ENCODE data around the gene PLCD1. TPM values are rescaled to one million over a fixed set of nuclear protein-coding genes. Genes with fewer than 3 reads are reported as not detected.

PLCD1 gene
- total RNA-seq, 1 experiment from 2014 or later, result 22.2 TPM

- DNase-seq, result no peak
- peaks cover 3% of the 10 kb centered on the region for H3K36me3 ChIP-seq (replicated peaks; ENCODE audit: control insufficient read depth, insufficient read depth, low read length)
- H3K4me3 ChIP-seq (ENCODE audit: insufficient read depth, low read depth, low read length), result no peak overlapping the region
- H3K27me3 ChIP-seq (ENCODE audit: control insufficient read depth, insufficient read depth, low read length), result no peaks in the 10 kb centered on the region
These were observed 61.2 kb downstream of the PLCD1 start for GRCh38 chr3:37968199-37968598.

GRCh38 chr3:37967260-37967881, 62.1 kb downstream of the PLCD1 start:
- H3K27me3 ChIP-seq (ENCODE audit: control insufficient read depth, insufficient read depth, low read length), result no peaks in the 10 kb centered on the region
- no peak overlapping the region for H3K4me3 ChIP-seq (ENCODE audit: insufficient read depth, low read depth, low read length)
- DNase-seq, result peak; percentile 88
- H3K36me3 ChIP-seq (replicated peaks; ENCODE audit: control insufficient read depth, insufficient read depth, low read length), result peaks cover 3% of the 10 kb centered on the region

GRCh38 chr3:37964716-37965115, 64.7 kb downstream of the PLCD1 start:
- no peaks in the 10 kb centered on the region for H3K27me3 ChIP-seq (ENCODE audit: control insufficient read depth, insufficient read depth, low read length)
- DNase-seq, result no peak
- no peaks in the 10 kb centered on the region; the same call in 1 of the 2 replicates for H3K36me3 ChIP-seq (replicated peaks; ENCODE audit: control insufficient read depth, insufficient read depth, low read length)
- H3K4me3 ChIP-seq (ENCODE audit: insufficient read depth, low read depth, low read length), result no peak overlapping the region

GRCh38 chr3:37964146-37964545, 65.3 kb downstream of the PLCD1 start:
- Histone ChIP-seq H3K27me3 (ENCODE audit: control insufficient read depth, insufficient read depth, low read length) (no peaks in the 10 kb centered on the region), H3K36me3 (replicated peaks; ENCODE audit: control insufficient read depth, insufficient read depth, low read length) (no peaks in the 10 kb centered on the region; the same call in 1 of the 2 replicates), H3K4me3 (ENCODE audit: insufficient read depth, low read depth, low read length) (no peak overlapping the region)
- no peak for DNase-seq

GRCh38 chr3:37963635-37964034, 65.8 kb downstream of the PLCD1 start:
- no peak for DNase-seq
- Histone ChIP-seq H3K36me3 (replicated peaks; ENCODE audit: control insufficient read depth, insufficient read depth, low read length) (no peaks in the 10 kb centered on the region), H3K27me3 (ENCODE audit: control insufficient read depth, insufficient read depth, low read length) (no peaks in the 10 kb centered on the region), H3K4me3 (ENCODE audit: insufficient read depth, low read depth, low read length) (no peak overlapping the region)

- no peak for DNase-seq
- Histone ChIP-seq H3K36me3 (replicated peaks; ENCODE audit: control insufficient read depth, insufficient read depth, low read length) (no peaks in the 10 kb centered on the region), H3K4me3 (ENCODE audit: insufficient read depth, low read depth, low read length) (no peak overlapping the region), H3K27me3 (ENCODE audit: control insufficient read depth, insufficient read depth, low read length) (no peaks in the 10 kb centered on the region)
These were observed 66.4 kb downstream of the PLCD1 start for GRCh38 chr3:37963016-37963415.

GRCh38 chr3:37961622-37962431, 67.6 kb downstream of the PLCD1 start:
- H3K4me3 ChIP-seq (ENCODE audit: insufficient read depth, low read depth, low read length), result no peak overlapping the region
- DNase-seq, result no peak
- H3K36me3 ChIP-seq (replicated peaks; ENCODE audit: control insufficient read depth, insufficient read depth, low read length), result no peaks in the 10 kb centered on the region; the same call in 1 of the 2 replicates
- no peaks in the 10 kb centered on the region for H3K27me3 ChIP-seq (ENCODE audit: control insufficient read depth, insufficient read depth, low read length)

- DNase-seq, result no peak
- H3K36me3 ChIP-seq (replicated peaks; ENCODE audit: control insufficient read depth, insufficient read depth, low read length), result peaks cover 2% of the 10 kb centered on the region; the same call in 1 of the 2 replicates
These were observed 71.9 kb downstream of the PLCD1 start for GRCh38 chr3:37957539-37957936.

More at GRCh38 chr3:37957539-37957936, 71.9 kb downstream of the PLCD1 start:
- H3K27me3 ChIP-seq (ENCODE audit: control insufficient read depth, insufficient read depth, low read length), result no peaks in the 10 kb centered on the region
- H3K4me3 ChIP-seq (ENCODE audit: insufficient read depth, low read depth, low read length), result no peak overlapping the region

Other genes with a start within 250 kb of the PLCD1 start
- 20.3 and 21.1 TPM in 2 replicates for gene CTDSPL, start 167.8 kb downstream of the PLCD1 start, total RNA-seq (2014; rRNA removed; shearing (Covaris generic))
- 5.0 and 5.3 TPM in 2 replicates for gene VILL, start 38.9 kb downstream of the PLCD1 start, total RNA-seq (2014; rRNA removed; shearing (Covaris generic))
- gene DLEC1, start 9.6 kb upstream of the PLCD1 start, total RNA-seq (2014; rRNA removed; shearing (Covaris generic)), result 0.33 and 1.3 TPM in 2 replicates
- gene ACAA1, start 107.5 kb upstream of the PLCD1 start, total RNA-seq (2014; rRNA removed; shearing (Covaris generic)), result 12.8 and 15.7 TPM in 2 replicates
- gene MYD88, start 109.0 kb upstream of the PLCD1 start, total RNA-seq (2014; rRNA removed; shearing (Covaris generic)), result 1.8 and 3.4 TPM in 2 replicates
- gene OXSR1, start 135.9 kb upstream of the PLCD1 start, total RNA-seq (2014; rRNA removed; shearing (Covaris generic)), result 25.5 and 30.9 TPM in 2 replicates
- 0.11 and 0.24 TPM in 2 replicates for gene SLC22A13, start 236.2 kb upstream of the PLCD1 start, total RNA-seq (2014; rRNA removed; shearing (Covaris generic))

Data from H7 (cell line).